Sigmoid colon (tissue), 4 donors: Measurements from ENCODE around the gene YBX3.

ENCODE experiments used
- EP300 ChIP-seq, 4 donors: sonication (generic); formaldehyde crosslinking; IDR thresholded peaks; one replicate each; pipeline ENCODE4 v1.6.1; 2017; ENCODE audit warnings: antibody characterized with exemption in 4 of 4
- TF ChIP-seq, protein P1 (sequence below), 4 experiments: fragments of 450-650 bp in 3 of 4; fragments of 200-600 bp in 1 of 4; IDR thresholded peaks; one replicate each; pipeline ENCODE4 v1.5.1; 2016 to 2019; ENCODE audit warnings: antibody characterized with exemption in 4 of 4, mild to moderate bottlenecking in 3 of 4, moderate library complexity in 2 of 4

DNA sequence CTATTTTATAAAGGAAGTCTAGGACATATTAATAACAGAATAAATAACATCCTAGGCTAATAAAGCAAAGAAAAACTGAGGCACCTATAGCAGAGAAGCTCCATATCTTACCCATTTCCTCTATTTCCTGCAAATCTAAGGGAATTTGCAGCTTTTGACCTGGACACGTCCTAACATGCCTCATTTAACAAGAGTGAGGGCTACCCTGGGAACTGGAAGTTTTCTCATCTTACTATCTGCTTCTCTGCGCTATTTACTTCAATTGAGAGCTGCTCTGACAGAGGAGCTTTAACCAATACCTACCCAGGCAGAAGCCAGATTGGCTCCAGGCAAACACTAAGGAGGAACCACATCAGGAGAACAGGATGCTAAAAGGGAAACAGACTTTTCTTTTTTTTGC lies 5.7 kb downstream of the YBX3 start:
- TF ChIP-seq EP300 (IDR thresholded peaks at IDR 0.05), result no peak
- TF ChIP-seq, protein P1, sequence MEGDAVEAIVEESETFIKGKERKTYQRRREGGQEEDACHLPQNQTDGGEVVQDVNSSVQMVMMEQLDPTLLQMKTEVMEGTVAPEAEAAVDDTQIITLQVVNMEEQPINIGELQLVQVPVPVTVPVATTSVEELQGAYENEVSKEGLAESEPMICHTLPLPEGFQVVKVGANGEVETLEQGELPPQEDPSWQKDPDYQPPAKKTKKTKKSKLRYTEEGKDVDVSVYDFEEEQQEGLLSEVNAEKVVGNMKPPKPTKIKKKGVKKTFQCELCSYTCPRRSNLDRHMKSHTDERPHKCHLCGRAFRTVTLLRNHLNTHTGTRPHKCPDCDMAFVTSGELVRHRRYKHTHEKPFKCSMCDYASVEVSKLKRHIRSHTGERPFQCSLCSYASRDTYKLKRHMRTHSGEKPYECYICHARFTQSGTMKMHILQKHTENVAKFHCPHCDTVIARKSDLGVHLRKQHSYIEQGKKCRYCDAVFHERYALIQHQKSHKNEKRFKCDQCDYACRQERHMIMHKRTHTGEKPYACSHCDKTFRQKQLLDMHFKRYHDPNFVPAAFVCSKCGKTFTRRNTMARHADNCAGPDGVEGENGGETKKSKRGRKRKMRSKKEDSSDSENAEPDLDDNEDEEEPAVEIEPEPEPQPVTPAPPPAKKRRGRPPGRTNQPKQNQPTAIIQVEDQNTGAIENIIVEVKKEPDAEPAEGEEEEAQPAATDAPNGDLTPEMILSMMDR (IDR thresholded peaks at IDR 0.05), result no peak
